AG08396 (cell line): ENCODE measurements around the gene PAK1IP1.
"Not testable (repeated sequence)": the region's sequence is repeated elsewhere in the genome, so short reads cannot be mapped to it uniquely, and the experiment has no call there.

Experiments
- DNase-seq: peaks from one replicate; pipeline ENCODE4 v3.0.0; 2012; ENCODE audit warnings: low spot score, mixed read lengths

PAK1IP1 gene

DNA sequence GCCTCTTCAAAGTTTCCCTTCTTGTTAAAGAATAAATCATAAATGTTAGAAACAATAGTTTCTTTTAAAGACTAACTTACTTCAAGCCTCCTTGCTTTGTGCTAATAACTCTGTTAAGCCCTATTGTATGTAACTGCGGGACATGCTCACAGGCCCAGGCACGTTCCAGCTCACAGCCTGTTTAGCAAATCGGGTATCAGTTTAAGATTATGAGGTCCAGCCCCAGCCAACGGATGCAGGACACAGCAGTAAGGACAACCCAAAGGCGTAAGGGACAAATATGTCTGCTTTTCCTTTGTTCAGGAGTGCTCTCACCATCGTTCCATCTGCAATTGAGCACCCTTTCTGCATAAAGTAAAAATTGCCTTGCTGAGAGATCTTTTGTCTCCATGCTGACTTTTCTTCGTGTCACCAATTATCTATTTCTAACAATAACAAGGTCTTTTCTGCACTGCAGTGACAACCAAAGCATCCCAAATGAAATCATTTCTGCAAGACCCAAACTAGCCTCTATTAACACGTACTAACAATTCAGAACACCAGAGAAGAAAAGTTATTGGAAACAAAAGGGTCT lies 1.7 kb upstream of the PAK1IP1 start:
- no peak for DNase-seq

DNA sequence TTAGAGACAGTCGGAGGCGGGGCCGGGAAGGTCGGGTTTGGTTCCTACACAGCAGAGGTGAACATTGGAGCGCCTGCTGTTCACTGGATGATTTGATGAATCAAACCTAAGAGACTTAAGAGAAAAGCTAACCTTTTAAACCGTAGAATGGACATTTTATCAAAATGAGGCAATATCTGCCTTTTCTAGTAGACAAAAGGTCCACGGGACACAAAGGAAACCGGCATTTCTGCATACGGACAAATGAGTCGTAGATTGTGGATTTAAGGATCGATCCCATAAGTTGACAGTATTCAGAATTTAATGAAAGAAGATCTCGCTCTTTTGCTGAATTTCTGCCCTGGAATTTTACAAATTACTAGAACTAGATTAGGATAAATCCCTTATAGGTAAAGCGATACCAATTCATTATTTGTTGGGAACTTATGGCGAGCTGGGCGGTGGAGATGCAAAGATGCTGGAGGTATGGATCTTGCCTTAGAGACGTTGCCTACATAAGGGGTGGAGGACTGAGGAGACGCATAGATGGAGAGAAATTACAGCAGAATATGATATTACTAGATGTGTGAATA lies 400 bp downstream of the PAK1IP1 start:
- no peak for DNase-seq

DNA sequence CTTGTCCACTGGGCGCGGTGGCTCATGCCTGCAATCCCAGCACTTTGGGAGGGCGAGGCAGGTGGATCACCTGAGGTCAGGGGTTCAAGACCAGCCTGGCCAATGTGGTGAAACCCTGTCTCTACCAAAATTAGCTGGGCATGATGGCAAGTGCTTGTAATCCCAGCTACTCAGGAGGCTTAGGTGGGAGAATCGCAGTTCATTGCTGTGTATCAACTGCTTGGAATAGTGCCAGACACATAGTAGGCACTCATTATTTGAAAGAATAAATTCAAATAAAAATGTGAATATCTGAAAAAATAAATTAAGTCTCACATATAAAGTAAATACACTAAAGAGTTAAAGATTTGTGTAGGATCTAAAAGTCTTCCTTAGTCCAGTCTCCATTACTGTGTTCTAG lies 1.9 kb downstream of the PAK1IP1 start:
- no peak for DNase-seq

DNA sequence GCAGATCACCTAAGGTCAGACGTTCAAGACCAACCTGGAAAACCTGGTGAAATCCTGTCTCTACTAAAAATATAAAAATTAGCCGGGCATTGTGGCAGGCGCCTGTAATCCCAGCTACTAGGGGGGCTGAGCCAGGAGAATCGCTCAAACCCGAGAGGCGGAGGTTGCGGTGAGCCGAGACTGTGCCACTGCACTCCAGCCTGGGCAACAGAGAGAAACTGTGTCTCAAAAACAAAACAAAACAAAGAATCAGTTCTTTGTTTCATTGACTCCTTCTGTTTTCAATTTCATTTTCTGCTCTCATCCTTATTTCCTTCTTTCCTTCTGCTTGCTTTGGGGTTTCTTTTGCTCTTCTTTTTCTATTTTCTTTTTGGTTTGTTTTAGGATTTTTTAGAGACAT lies 19.2 kb downstream of the PAK1IP1 start:
- no peak for DNase-seq

DNA sequence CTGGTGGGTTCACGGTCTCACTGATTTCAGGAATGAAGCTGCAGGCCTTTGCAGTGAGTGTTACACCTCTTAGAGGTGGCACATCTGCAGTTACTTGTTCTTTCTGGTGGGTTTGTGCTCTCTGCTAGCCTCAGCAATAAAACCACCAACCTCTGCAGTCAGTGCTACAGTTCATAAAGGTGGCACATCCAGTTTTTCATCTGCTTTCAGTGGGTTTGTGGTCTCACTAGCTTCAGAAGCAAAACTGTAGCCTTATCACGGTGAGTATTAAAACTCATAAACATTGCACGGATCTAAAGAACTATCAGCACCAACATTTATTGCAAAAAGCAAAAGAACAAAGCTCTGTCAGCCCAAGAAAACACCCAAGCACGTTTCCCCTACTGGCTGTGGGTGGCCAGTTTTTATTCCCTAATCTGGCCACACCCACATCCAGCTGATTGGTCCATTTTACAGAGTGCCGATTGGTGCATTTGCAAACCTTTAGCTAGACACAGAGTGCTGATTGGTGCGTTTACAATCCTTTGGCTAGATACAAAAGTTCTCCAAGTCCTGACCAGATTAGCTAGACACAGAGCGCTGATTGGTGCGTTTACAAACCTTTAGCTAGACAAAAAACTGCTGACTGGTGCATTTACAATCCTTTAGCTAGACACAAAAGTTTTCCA lies 24.7 kb downstream of the PAK1IP1 start:
- no peak for DNase-seq

DNA sequence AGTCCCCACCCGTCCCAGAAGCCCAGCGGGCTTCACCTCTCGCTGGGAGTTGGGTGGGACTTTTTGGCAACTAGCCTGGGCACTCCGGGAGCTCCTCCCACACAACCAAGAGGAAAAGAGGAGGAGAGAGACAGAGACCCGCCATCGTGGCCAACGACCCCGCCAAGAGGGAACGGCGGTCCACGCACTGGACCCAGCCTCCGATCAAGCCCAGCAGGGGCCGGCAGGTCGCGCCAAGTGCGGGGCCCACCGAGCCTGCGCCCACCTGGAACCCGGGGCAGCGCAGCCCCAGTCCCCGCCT lies 25.1 kb downstream of the PAK1IP1 start:
- no peak for DNase-seq

DNA sequence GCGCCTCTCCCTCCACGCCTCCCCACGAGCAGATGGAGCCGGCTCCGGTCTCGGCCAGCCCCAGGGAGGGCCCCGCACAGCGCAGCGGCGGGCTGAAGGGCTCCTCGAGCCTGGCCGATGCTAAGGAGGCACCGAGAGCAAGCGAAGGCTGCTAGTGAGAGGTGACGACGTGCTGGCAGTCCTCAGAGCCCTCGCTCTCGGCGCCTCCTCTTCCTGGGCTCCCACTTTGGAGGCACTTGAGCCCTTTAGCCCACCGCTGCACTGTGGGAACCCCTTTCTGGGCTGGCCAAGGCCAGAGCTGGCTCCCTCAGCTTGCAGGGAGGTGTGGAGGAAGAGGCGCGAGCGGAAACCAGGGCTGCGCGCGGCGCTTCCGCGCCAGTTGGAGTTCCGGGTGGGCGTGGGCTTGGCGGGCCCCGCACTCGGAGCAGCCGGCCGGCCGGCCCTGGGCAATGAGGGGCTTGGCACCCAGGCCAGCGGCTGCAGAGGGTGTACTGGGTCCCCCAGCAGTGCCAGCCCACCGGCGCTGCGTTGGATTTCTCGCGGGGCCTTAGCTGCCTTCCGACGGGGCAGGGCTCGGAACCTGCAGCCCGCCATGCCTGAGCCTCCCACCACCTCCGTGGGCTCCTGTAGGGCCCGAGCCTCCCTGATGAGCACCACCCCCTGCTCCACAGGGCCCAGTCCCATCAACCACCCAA lies 25.6 kb downstream of the PAK1IP1 start:
- DNase-seq, result peak; percentile 42

DNA sequence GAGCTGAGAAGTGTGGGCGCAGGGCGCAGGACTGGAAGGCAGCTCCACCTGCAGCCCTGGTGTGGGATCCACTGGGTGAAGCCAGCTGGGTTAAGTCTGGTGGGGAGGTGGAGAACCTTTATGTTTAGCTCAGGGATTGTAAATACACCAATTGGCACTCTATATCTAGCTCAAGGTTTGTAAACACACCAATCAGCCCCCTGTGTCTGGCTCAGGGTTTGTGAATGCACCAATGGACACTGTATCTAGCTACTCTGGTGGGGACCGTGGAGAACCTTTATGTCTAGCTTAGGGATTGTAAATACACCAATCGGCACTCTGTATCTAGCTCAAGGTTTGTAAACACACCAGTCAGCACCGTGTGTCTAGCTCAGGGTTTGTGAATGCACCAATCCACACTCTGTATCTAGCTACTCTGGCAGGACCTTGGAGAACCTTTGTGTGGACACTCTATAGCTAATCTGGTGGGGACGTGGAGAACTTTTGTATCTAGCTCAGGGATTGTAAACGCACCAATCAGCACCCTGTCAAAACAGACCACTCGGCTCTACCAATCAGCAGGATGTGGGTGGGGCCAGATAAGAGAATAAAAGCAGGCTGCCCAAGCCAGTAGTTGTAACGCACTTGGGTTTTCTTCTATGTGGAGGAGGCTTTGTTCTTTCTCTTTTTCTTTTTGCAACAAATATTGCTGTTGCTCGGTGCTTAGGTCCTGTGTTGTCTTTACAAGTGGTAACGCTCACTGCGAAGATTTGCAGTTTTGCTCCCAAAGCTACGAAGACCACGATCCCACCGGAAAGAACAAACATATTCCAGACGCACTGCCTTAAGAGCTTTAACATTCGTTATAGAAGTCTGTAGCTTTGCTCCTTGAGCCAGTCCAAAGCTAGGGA lies 26.4 kb downstream of the PAK1IP1 start:
- DNase-seq, result not testable (repeated sequence)

DNA sequence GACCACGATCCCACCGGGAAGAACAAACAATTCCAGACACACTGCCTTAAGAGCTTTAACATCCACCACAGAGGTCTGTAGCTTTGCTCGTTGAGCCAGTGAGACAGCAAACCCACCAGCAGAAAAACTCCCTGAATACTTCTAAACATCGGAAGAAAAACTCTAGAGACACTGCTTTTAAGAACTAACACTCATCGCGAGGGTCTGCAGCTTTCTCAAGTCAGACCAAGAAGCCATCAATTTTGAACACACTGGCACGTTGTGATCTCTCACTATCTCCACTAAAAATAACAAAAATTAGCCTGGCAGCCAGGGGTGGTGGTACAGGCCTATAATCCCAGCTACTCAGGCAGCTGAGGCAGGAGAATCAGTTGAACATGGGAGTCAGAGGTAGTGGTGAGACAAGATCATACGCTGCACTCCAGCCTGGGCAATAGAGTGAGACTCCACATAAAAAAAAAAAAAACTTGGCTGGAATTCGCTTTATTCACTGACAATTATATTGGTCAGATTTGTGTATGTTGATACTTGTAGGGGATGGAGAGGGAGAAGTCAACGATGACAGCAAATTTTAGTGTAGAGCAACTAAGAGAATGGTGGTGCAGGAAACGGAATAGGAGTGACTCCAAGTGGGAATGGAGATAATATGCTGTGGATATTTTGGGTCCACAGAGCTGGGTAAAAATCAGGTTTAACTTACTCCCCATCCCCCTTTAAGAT lies 27.2 kb downstream of the PAK1IP1 start:
- peak; percentile 14 for DNase-seq

DNA sequence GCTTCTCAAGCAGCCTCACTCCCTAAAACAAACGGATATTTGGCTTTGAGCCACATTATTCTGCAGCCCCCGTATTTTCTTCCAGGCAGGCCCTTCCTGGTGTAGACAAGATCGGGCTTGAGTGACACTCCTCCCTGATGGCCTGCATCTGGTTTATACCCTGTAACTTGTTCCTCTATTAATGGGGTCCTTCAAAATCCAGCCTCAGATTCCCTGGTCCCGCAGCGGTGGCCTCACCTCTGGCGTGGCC lies 27.7 kb downstream of the PAK1IP1 start:
- no peak for DNase-seq

DNA sequence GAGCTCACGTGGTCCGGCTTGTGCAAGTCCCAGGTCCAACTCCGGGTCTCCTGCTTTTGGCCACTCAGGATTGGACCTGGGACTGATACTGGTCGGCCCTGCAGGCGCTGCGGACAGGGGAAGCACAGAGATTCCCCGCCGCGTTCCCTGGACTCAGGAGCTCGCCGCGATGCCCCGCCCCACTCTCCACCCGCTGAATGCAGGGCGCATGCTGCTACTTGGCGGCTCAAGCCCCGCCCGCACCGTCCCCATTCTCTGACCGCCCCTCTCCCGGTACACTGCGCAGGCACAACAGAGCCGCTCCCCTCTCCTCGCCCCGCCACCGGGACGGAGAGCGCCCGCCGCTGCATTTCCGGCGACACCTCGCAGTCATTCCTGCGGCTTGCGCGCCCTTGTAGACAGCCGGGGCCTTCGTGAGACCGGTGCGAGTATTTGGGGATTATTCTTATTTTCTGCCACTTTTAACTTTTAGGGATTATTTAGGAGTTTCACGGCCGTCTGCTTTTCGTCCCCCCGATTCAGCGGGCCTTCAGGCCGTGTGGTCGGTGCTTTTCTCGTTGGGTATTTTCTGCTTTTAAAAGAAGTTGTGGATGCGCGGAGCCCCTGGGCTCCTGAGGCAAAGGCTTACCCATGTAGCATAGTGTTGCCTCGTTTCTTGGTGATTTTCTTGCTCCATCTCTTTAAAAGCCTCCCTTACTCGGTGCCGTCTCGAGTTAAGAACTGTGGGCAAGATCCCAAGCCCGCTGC lies 28.2 kb downstream of the PAK1IP1 start, which contains the start of gene TMEM14C:
Gene TMEM14C (plus strand): TSS at position 251 of the 747 bp plus-strand sequence. CDS start 1,544 bp downstream, outside the sequence.
- peak; percentile 97 for DNase-seq

DNA sequence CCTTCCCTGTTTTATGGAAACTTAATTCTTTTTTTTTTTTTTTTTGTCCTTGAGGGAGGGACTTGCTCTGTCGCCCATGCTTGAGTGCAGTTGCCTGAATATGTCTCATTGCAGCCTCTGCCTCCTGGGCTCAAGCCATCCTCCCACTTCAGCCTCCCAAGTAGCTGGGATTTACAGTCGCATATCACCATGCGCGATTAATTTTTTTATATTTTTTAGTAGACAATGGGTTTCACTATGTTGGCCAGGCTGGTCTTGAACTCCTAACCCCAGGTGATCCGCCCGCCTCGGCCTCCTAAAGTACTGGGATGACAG lies 28.8 kb downstream of the PAK1IP1 start:
- no peak for DNase-seq

DNA sequence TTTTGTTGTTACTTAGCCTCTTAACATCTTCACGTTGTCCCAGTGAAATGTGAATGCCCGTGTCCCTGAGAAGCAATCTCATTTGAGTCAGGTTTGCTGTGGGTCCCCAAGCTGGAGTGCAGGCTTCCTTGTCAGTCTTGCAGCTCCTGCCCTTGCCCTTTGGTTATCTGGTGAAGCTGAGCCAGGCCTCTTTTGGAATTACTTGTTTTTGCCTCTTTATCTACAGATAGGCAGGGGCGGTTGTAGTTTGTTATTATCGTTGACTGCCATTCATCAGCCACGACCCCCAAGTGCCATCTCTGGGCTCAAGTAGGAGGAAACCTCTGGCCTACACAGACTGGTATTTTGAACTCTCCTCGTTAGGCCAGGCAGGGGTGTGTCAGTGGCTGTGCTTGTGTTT lies 30.3 kb downstream of the PAK1IP1 start:
- no peak for DNase-seq

DNA sequence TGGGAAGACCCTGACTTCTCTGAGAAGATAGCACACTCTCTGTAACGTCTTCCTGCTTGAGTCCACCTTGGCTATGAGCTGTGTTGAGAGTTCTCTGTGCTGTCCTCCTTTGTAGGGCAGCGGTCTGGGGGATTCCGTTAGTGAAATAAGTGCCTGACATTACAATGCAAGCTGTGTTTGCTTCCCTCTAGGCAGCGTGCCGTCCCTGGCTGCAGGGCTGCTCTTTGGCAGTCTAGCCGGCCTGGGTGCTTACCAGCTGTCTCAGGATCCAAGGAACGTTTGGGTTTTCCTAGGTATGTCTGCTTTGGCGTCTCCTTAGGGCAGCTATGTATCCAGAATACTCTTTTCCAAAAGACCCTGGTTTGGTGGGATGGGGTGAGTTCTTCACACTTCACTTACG lies 30.9 kb downstream of the PAK1IP1 start:
- no peak for DNase-seq

DNA sequence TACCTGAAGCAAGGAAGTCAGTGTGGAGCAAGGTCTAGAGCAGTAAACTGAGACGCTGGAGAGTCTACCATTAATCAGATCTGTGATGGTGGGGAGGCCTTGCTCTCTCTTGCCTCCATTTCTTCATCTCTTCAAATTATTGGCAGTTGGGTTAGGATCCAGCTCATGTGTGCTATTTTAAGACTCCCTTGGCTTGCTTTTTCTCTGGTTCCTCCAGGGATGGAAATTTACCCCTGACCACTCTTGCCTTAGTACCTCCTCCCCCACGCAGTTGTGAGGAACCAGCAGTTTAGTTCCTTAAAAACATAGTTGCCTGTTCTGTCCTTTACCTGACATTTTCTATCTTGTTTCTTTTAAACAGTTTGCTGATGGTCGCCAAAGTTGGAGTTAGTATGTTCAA lies 35.5 kb downstream of the PAK1IP1 start:
- no peak for DNase-seq

DNA sequence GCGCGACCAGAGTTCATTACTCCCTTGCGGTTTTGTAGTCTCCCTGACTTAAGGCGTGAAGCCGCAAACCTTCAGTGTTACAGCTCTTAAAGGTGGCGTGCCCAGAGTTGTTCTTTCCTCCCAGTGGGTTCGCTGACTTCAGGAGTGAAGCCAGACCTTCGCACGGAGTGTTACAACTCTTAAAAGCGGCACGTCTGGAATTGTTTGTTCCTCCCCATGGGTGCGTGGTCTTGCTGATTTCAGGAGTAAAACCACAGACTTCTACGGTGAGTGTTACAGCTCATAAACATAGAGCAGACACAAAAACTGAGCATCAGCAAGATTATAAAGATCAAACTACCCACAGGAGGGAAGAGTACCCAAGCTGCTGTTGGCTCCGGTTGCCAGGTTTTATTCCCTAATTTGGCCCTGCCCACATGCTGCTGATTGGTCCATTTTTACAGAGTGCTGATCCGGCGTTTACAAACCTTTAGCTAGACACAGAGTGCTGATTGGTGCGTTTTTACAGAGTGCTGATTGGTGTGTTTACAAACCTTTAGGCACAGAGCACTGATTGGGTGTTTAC lies 38.5 kb downstream of the PAK1IP1 start:
- DNase-seq, result no peak

DNA sequence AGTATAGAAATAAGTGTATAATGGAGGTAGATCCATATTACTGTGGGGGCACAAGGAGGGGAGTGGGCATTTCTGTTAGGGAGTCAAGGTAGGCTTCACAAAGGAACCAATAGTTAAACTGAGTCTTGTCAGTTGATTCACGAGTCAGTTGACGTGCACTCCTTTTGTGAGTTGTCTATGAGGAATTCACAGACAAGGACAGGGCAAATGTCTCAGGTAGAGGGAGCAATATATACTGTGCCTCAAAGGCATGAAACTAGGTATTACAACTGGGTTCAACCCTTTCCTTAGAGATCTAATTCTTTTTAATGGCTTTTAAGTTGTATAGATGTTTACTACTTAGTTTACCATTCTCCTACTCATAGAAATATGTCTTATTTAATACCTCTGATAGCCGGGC lies 39.1 kb downstream of the PAK1IP1 start:
- no peak for DNase-seq

DNA sequence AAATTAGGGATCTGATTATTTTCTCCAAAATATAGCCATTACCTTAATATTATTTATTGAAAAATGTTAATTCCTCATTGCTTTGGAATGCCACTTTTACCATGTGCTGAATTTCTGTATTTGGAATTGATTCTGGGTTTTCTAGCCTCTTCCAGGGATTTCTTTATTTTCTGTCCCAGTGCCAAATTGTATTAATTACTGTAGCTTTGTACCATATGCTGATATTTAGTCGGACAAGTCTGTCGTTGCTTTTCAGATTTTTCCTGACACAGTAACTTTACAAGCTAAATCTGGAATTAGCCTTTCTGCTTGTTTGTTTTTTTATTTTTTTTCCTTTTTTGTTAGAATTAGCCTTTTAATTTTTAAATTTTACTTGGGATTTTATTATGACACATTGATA lies 42.0 kb downstream of the PAK1IP1 start:
- no peak for DNase-seq

DNA sequence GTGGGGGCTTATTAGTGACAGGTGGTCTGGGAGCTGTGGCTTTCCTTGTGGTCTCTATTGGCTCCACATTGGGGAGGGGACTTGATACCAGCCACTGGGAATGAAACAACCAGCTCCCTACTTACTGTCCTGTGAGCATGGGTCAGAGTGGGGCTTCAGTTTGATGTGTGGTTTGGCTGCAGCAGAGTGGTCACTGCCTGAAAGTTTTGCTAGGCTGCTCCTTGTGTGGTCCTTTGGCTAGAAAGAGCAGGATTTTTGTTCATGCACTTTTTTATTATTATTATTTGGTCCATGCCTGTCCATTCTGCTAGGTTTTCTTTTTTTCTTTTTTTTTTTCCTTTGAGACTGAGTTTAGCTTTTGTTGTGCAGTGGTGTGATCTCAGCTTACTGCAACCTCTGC lies 45.3 kb downstream of the PAK1IP1 start:
- DNase-seq, result no peak

DNA sequence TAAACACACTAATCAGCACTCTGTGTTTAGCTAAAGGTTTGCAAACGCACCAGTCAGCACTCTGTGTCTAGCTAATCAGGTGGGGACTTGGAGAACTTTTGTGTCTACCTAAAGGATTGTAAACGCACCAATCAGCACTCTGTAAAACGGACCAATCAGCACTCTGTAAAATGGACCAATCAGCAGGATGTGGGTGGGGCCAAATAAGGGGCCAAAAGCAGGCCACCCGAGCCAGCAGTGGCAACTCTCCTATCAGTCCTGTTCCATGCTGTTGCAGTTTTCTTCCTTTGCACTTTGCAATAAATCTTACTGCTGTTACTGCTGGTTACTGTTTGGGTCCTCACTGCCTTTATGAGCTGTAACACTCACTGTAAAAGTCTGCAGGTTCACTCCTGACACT lies 46.9 kb downstream of the PAK1IP1 start:
- not testable (repeated sequence) for DNase-seq

DNA sequence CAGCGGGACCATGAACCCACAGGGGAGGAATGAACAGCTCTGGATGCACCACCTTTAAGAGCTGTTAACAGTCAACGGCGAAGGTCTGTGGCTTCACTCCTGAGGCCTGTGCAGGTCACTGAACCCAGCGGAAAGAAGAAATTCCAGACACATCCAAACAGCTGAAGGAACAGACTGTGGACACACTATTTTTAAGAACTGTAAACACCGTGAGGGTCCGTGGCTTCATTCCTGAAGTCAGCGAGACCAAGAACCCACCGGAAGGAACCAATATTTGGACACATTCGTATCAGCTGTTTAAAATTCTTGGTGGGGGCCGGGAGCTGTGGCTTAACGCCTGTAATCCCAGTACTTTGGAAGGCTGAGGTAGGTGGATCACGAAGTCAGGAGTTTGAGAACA lies 47.5 kb downstream of the PAK1IP1 start:
- no peak for DNase-seq
